ENCODE data around the gene SGCD.
"Not testable (repeated sequence)": the region's sequence is repeated elsewhere in the genome, so short reads cannot be mapped to it uniquely, and the experiment has no call there.

The SGCD gene

GRCh38 chr5:156664832-156665231 lies 337.9 kb downstream of the SGCD start:
- not testable (repeated sequence) for DNase-seq

- DNase-seq, result not testable (repeated sequence)
These were observed 339.7 kb downstream of the SGCD start for GRCh38 chr5:156666686-156667085.

GRCh38 chr5:156667616-156668015 lies 340.7 kb downstream of the SGCD start:
- no peak for DNase-seq

GRCh38 chr5:156669416-156669815 lies 342.5 kb downstream of the SGCD start:
- no peak for DNase-seq

- DNase-seq, result no peak
These were observed 343.7 kb downstream of the SGCD start for GRCh38 chr5:156670615-156671014.

- DNase-seq, result no peak
These were observed 348.4 kb downstream of the SGCD start for GRCh38 chr5:156675395-156675794.

GRCh38 chr5:156677963-156678362 lies 351.0 kb downstream of the SGCD start:
- no peak for DNase-seq

- no peak for DNase-seq
These were observed 351.5 kb downstream of the SGCD start for GRCh38 chr5:156678484-156678883.

- DNase-seq, result no peak
These were observed 353.9 kb downstream of the SGCD start for GRCh38 chr5:156680831-156681230.

- DNase-seq, result no peak
These were observed 354.3 kb downstream of the SGCD start for GRCh38 chr5:156681265-156681664.

GRCh38 chr5:156682971-156683370 lies 356.0 kb downstream of the SGCD start:
- no peak for DNase-seq

GRCh38 chr5:156683509-156683908 lies 356.5 kb downstream of the SGCD start:
- no peak for DNase-seq

GRCh38 chr5:156684216-156684615 lies 357.3 kb downstream of the SGCD start:
- DNase-seq, result no peak

GRCh38 chr5:156685481-156685880 lies 358.5 kb downstream of the SGCD start:
- no peak for DNase-seq

- DNase-seq, result no peak
These were observed 359.4 kb downstream of the SGCD start for GRCh38 chr5:156686380-156686779.

GRCh38 chr5:156686796-156687195 lies 359.8 kb downstream of the SGCD start:
- DNase-seq, result no peak

- no peak for DNase-seq
These were observed 360.6 kb downstream of the SGCD start for GRCh38 chr5:156687514-156687913.

GRCh38 chr5:156691572-156691971 lies 364.6 kb downstream of the SGCD start:
- DNase-seq, result no peak

- no peak for DNase-seq
These were observed 366.1 kb downstream of the SGCD start for GRCh38 chr5:156693113-156693512.

GRCh38 chr5:156694598-156694997 lies 367.6 kb downstream of the SGCD start:
- no peak for DNase-seq

GRCh38 chr5:156695774-156696173 lies 368.8 kb downstream of the SGCD start:
- DNase-seq, result no peak

GRCh38 chr5:156698323-156698722 lies 371.4 kb downstream of the SGCD start:
- no peak for DNase-seq

GRCh38 chr5:156699147-156699546 lies 372.2 kb downstream of the SGCD start:
- DNase-seq, result no peak

GRCh38 chr5:156704139-156704538 lies 377.2 kb downstream of the SGCD start:
- DNase-seq, result no peak

GRCh38 chr5:156706631-156707030 lies 379.7 kb downstream of the SGCD start:
- no peak for DNase-seq

GRCh38 chr5:156707750-156708149 lies 380.8 kb downstream of the SGCD start:
- DNase-seq, result no peak
